ENCODE data around the gene TBC1D20.

GRCh38 chr20:460180-460579, 2.2 kb downstream of the TBC1D20 start:
- no peak for TF ChIP-seq GATA2 (IDR thresholded peaks at IDR 0.05; ENCODE audit: low read depth, low read length)
- TF ChIP-seq GATA3 (IDR thresholded peaks at IDR 0.05; ENCODE audit: low read depth, low read length): no peak

Measured in SH-SY5Y (cell line).